H1 (cell line): ENCODE measurements around the gene REPS1.

Experiments
- CHD2 ChIP-seq: IDR thresholded peaks from 2 replicates; pipeline ENCODE4 v1.6.1; 2012; ENCODE audit warnings: low read length, improper control_type of control experiment
- CREB1 ChIP-seq: IDR thresholded peaks from 2 replicates; pipeline ENCODE4 v1.6.1; 2012; ENCODE audit warnings: inconsistent platforms
- CTCF ChIP-seq, 3 experiments: IDR thresholded peaks; 1 replicate in 2 of 3; 2 replicates in 1 of 3; pipeline versions ENCODE4 v1.5.1 to v1.6.1; 2011; ENCODE audit warnings: low read length in 3 of 3, mild to moderate bottlenecking in 3 of 3, inconsistent platforms in 2 of 3, low read depth in 1 of 3, moderate library complexity in 1 of 3; ENCODE audit not compliant: insufficient read depth in 1 of 3; ENCODE audit errors: control extremely low read depth in 1 of 3
- HDAC6 ChIP-seq: IDR thresholded peaks from one replicate; pipeline ENCODE4 v1.7.1; 2012; ENCODE audit warnings: low read depth, mild to moderate bottlenecking, inconsistent platforms, low read length, moderate library complexity
- JUND ChIP-seq: IDR thresholded peaks from 2 replicates; pipeline ENCODE4 v1.6.1; 2011; ENCODE audit warnings: mild to moderate bottlenecking, improper control_type of control experiment, low read length
- MAX ChIP-seq: IDR thresholded peaks from 2 replicates; pipeline ENCODE4 v1.6.1; 2012; ENCODE audit warnings: inconsistent platforms
- SP4 ChIP-seq: IDR thresholded peaks from 2 replicates; pipeline ENCODE4 v1.6.1; 2012; ENCODE audit warnings: low read length, inconsistent platforms

DNA sequence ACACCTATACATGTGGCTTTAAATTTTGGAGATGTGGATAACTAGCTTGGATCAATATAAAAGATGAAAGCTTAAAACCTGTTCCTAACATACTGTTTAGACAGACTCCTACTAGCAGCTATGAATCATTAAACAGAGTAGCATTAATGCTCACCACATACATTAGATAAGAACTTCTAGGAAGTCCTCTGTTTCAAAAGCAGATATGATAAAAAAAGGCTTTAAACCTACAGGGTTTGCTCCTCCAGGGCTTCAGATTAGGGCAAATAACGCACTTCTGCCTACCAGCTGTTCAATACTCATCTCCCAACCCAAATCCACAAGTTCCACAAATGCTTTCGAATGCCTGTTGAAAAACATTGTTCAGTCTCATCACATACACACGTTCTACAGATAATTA is 1.5 kb downstream of the REPS1 start:
- no peak for TF ChIP-seq HDAC6
- TF ChIP-seq CTCF (IDR thresholded peaks at IDR 0.05; ENCODE audit: control extremely low read depth in 1 of 3, insufficient read depth in 1 of 3, low read depth in 1 of 3, low read length in 3 of 3), result no peak
- no peak for TF ChIP-seq JUND
- TF ChIP-seq SP4, result no peak
- no peak for TF ChIP-seq CREB1
- TF ChIP-seq MAX, result no peak
- TF ChIP-seq CHD2, result no peak
